ENCODE results near the gene CORO6. TPM values are rescaled to one million over a fixed set of nuclear protein-coding genes. Genes with fewer than 3 reads are reported as not detected.

CORO6 gene
- total RNA-seq, 1 experiment from 2014 or later, result 2.3 TPM

DNA sequence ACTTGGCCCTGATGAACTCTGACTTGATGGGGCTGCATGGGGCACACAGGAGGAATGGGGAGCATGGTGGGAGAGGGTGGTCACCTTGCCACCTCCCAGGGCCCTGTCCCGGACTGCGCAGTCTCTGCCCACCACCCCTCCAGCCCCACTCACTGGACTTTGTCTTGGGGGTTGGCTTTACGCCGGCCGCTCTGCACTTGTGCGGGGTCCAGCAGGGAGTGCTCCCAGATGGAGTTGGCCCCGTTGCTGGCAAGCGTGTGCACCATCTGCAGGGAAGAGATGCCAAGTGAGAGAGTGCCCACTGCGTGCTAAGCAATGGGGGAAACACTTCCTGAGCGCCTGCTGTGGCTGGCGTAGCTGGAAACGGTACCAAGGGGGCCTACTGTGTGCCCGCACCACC, 39.9 kb downstream of the CORO6 start:
- Histone ChIP-seq H3K9ac (ENCODE audit: extremely low read depth, insufficient read length, low read length) (no peak overlapping the region), H4K20me1 (ENCODE audit: control insufficient read depth, insufficient read depth, insufficient read length) (no peaks in the 10 kb centered on the region), H3T11ph (ENCODE audit: low read length) (no peak overlapping the region), H3K9me3 (ENCODE audit: control insufficient read depth, low read depth, low read length) (no peaks in the 10 kb centered on the region), H4K8ac (replicated peaks; ENCODE audit: insufficient read length, low read depth, low read length) (no peak overlapping the region), H3K4ac (ENCODE audit: low read depth, low read length) (no peak overlapping the region), H3K27ac (ENCODE audit: insufficient read length, low read depth, low read length) (no peak overlapping the region), H3K14ac (ENCODE audit: insufficient read depth, low read length) (no peak overlapping the region), H2BK5ac (ENCODE audit: insufficient read length, low read length) (no peak overlapping the region), H3K4me2 (ENCODE audit: insufficient read depth, insufficient read length, low read length) (no peak overlapping the region), H4K91ac (ENCODE audit: insufficient read length, low read depth, low read length) (no peak overlapping the region), H3K18ac (ENCODE audit: insufficient read length, low read depth, low read length) (no peak overlapping the region), H3K79me2 (ENCODE audit: insufficient read depth, low read length) (peaks cover 15% of the 10 kb centered on the region; the same call in 1 of the 2 replicates), H3K27me3 (ENCODE audit: insufficient read depth, low read length) (no peaks in the 10 kb centered on the region), H2BK20ac (ENCODE audit: low read depth, low read length, poor library complexity, severe bottlenecking) (no peak overlapping the region), H2AFZ (ENCODE audit: low read length) (no peak overlapping the region), H3K56ac (ENCODE audit: insufficient read length, low read depth, low read length) (no peak overlapping the region), H2AK5ac (ENCODE audit: insufficient read length, low read length) (no peak overlapping the region), H3K23me2 (ENCODE audit: insufficient read length, low read depth, low read length, poor library complexity, severe bottlenecking) (no peaks in the 10 kb centered on the region), H2BK120ac (ENCODE audit: low read depth, low read length, poor library complexity, severe bottlenecking) (no peak overlapping the region), H3K79me1 (ENCODE audit: insufficient read depth, low read depth, low read length, poor library complexity, severe bottlenecking) (peaks cover 4% of the 10 kb centered on the region), H2BK15ac (ENCODE audit: low read depth, low read length) (no peak overlapping the region), H2BK12ac (ENCODE audit: insufficient read length, low read depth, low read length) (no peak overlapping the region), H3K23ac (ENCODE audit: insufficient read length, low read depth, low read length) (no peak overlapping the region), H4K5ac (ENCODE audit: insufficient read length, low read depth, low read length) (no peak overlapping the region), H3K4me1 (ENCODE audit: insufficient read depth, low read length) (peaks cover 15% of the 10 kb centered on the region; the same call in 1 of the 2 replicates)
- Mint-ChIP-seq H3K27ac (no peak overlapping the region), H3K27me3 (ENCODE audit: low read depth) (no peaks in the 10 kb centered on the region), H3K36me3 (ENCODE audit: insufficient read depth in 1 of 3, low read depth in 3 of 3) (peaks cover 20 to 52% (median 43%) of the 10 kb centered on the region in 3 experiments), H3K4me1 (peaks cover 22 to 37% of the 10 kb centered on the region in 2 experiments), H3K4me3 (no peak overlapping the region), H3K9me3 (no peaks in the 10 kb centered on the region)
- TF ChIP-seq, protein P1, sequence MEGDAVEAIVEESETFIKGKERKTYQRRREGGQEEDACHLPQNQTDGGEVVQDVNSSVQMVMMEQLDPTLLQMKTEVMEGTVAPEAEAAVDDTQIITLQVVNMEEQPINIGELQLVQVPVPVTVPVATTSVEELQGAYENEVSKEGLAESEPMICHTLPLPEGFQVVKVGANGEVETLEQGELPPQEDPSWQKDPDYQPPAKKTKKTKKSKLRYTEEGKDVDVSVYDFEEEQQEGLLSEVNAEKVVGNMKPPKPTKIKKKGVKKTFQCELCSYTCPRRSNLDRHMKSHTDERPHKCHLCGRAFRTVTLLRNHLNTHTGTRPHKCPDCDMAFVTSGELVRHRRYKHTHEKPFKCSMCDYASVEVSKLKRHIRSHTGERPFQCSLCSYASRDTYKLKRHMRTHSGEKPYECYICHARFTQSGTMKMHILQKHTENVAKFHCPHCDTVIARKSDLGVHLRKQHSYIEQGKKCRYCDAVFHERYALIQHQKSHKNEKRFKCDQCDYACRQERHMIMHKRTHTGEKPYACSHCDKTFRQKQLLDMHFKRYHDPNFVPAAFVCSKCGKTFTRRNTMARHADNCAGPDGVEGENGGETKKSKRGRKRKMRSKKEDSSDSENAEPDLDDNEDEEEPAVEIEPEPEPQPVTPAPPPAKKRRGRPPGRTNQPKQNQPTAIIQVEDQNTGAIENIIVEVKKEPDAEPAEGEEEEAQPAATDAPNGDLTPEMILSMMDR (conservative IDR thresholded peaks at IDR 0.05), result no peak
- no peak for DNase-seq
- WGBS (ENCODE audit: extremely low coverage, insufficient read length, low lambda C conversion rate), result no CpG with 5 or more reads among the region's 13 CpGs
